Fibroblast of the aortic adventitia (primary cell): Measurements from ENCODE around the gene ERFL. TPM values are rescaled to one million over a fixed set of nuclear protein-coding genes. Genes with fewer than 3 reads are reported as not detected.

Experiments
- DNase-seq: peaks from one replicate; pipeline ENCODE4 v3.0.0-alpha.2; 2010; ENCODE audit warnings: low read depth
- H3K4me3 ChIP-seq: 2 replicates; pipeline ENCODE4 v1.5.1; 2011; ENCODE audit warnings: low read depth, mild to moderate bottlenecking, control low read depth, low read length, moderate library complexity
- CTCF ChIP-seq: IDR thresholded peaks from 2 replicates; pipeline ENCODE4 v1.5.1; 2011; ENCODE audit warnings: mild to moderate bottlenecking, low read length, control low read depth, inconsistent platforms; ENCODE audit not compliant: insufficient read depth
- total RNA-seq: library from RNA; depleted of rRNA; stranded (reverse); fragments of >200 nt; gene quantifications from 2 replicates; pipeline ENCODE4 v1.2.3, GENCODE V29; 2012; ENCODE audit warnings: low replicate concordance

The ERFL gene
- total RNA-seq, 1 donor, result not detected

- TF ChIP-seq CTCF, result no peak
- DNase-seq, result no peak
- H3K4me3 ChIP-seq, result no peak overlapping the region
Observed at GRCh38 chr19:41902594-41902993, 25.7 kb downstream of the ERFL start.

- no peak for DNase-seq
- TF ChIP-seq CTCF, result no peak
- H3K4me3 ChIP-seq, result no peak overlapping the region
Observed at GRCh38 chr19:41901707-41902360, 26.4 kb downstream of the ERFL start.

GRCh38 chr19:41898235-41898634, 30.0 kb downstream of the ERFL start:
- TF ChIP-seq CTCF, result no peak
- no peak for DNase-seq
- H3K4me3 ChIP-seq, result no peak overlapping the region

GRCh38 chr19:41897820-41898219, 30.4 kb downstream of the ERFL start:
- TF ChIP-seq CTCF, result no peak
- H3K4me3 ChIP-seq, result no peak overlapping the region
- DNase-seq, result no peak

GRCh38 chr19:41897181-41897580, 31.1 kb downstream of the ERFL start:
- DNase-seq, result no peak
- TF ChIP-seq CTCF, result no peak
- H3K4me3 ChIP-seq, result no peak overlapping the region

- TF ChIP-seq CTCF, result no peak
- no peak for DNase-seq
- no peak overlapping the region for H3K4me3 ChIP-seq
Observed at GRCh38 chr19:41896581-41896942, 31.7 kb downstream of the ERFL start.
